Sigmoid colon (tissue), 4 donors: ENCODE results near the gene RGMB.

ENCODE experiments used
- POLR2A ChIP-seq, 2 donors: fragments of 450-650 bp; IDR thresholded peaks; one replicate each; pipeline ENCODE4 v1.6.1; 2016; ENCODE audit warnings: antibody characterized with exemption in 2 of 2, mild to moderate bottlenecking in 2 of 2, moderate library complexity in 2 of 2
- POLR2AphosphoS5 ChIP-seq, 4 donors: sonication (generic); formaldehyde crosslinking; IDR thresholded peaks; one replicate each; pipeline ENCODE4 v1.6.1; 2017; ENCODE audit warnings: antibody characterized with exemption in 4 of 4
- TF ChIP-seq, protein P1 (sequence below), 4 experiments: fragments of 450-650 bp in 3 of 4; fragments of 200-600 bp in 1 of 4; IDR thresholded peaks; one replicate each; pipeline ENCODE4 v1.5.1; 2016 to 2019; ENCODE audit warnings: antibody characterized with exemption in 4 of 4, mild to moderate bottlenecking in 3 of 4, moderate library complexity in 2 of 4

- no peak for TF ChIP-seq POLR2AphosphoS5 (IDR thresholded peaks at IDR 0.05)
- TF ChIP-seq, protein P1, sequence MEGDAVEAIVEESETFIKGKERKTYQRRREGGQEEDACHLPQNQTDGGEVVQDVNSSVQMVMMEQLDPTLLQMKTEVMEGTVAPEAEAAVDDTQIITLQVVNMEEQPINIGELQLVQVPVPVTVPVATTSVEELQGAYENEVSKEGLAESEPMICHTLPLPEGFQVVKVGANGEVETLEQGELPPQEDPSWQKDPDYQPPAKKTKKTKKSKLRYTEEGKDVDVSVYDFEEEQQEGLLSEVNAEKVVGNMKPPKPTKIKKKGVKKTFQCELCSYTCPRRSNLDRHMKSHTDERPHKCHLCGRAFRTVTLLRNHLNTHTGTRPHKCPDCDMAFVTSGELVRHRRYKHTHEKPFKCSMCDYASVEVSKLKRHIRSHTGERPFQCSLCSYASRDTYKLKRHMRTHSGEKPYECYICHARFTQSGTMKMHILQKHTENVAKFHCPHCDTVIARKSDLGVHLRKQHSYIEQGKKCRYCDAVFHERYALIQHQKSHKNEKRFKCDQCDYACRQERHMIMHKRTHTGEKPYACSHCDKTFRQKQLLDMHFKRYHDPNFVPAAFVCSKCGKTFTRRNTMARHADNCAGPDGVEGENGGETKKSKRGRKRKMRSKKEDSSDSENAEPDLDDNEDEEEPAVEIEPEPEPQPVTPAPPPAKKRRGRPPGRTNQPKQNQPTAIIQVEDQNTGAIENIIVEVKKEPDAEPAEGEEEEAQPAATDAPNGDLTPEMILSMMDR (IDR thresholded peaks at IDR 0.05), result no peak
- no peak for TF ChIP-seq POLR2A (IDR thresholded peaks at IDR 0.05)
Observed at GRCh38 chr5:98789029-98789428, 15.6 kb downstream of the RGMB start.
